ENCODE data around the gene RRAGB.

The RRAGB gene

DNA sequence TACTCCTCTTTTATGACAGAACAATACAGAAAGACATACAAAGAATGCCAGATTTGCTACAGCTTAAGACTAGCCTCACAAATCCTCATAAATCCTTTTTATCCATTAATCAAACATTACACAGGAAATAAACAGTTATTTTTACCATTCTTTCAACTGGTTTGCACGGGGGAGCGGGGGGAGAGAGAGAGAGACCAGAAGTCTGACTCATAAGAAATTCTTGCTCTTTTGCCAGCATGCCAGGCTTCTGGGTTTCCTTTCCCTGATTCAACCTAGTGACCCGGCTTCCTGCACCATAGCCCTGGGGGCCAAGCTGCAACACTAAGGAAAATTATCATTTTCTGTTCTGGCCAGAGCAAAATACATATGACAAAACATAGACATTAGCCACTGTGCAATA, 6.8 kb upstream of the RRAGB start:
- TF ChIP-seq GABPA (IDR thresholded peaks at IDR 0.05; ENCODE audit: low read depth), result no peak
- TF ChIP-seq, protein P1, sequence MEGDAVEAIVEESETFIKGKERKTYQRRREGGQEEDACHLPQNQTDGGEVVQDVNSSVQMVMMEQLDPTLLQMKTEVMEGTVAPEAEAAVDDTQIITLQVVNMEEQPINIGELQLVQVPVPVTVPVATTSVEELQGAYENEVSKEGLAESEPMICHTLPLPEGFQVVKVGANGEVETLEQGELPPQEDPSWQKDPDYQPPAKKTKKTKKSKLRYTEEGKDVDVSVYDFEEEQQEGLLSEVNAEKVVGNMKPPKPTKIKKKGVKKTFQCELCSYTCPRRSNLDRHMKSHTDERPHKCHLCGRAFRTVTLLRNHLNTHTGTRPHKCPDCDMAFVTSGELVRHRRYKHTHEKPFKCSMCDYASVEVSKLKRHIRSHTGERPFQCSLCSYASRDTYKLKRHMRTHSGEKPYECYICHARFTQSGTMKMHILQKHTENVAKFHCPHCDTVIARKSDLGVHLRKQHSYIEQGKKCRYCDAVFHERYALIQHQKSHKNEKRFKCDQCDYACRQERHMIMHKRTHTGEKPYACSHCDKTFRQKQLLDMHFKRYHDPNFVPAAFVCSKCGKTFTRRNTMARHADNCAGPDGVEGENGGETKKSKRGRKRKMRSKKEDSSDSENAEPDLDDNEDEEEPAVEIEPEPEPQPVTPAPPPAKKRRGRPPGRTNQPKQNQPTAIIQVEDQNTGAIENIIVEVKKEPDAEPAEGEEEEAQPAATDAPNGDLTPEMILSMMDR (IDR thresholded peaks at IDR 0.05; ENCODE audit: insufficient read depth, low read length), result no peak
- no peak overlapping the region for H3K27ac ChIP-seq (replicated peaks)
- H3K27me3 ChIP-seq (ENCODE audit: insufficient read depth, poor library complexity, severe bottlenecking), result no peaks in the 10 kb centered on the region
- H3K4me3 ChIP-seq (replicated peaks; ENCODE audit: insufficient read depth, low read length), result no peak overlapping the region
- DNase-seq (ENCODE audit: low read depth in 1 of 2, low spot score in 1 of 2), result no peak

GRCh38 chrX:55713631-55714030, 3.9 kb upstream of the RRAGB start:
- TF ChIP-seq, protein P1 (IDR thresholded peaks at IDR 0.05; ENCODE audit: insufficient read depth, low read length), result no peak
- TF ChIP-seq SPI1 (IDR thresholded peaks at IDR 0.05; ENCODE audit: borderline replicate concordance, low read depth) (no peak), REST (IDR thresholded peaks at IDR 0.05; ENCODE audit: insufficient replicate concordance, low read depth) (no peak), GABPA (IDR thresholded peaks at IDR 0.05; ENCODE audit: low read depth) (no peak), POLR2AphosphoS5 (IDR thresholded peaks at IDR 0.05; ENCODE audit: low read depth) (no peak)
- no peaks in the 10 kb centered on the region for H3K27me3 ChIP-seq (ENCODE audit: insufficient read depth, poor library complexity, severe bottlenecking)
- H3K27ac ChIP-seq (replicated peaks), result no peak overlapping the region

GRCh38 chrX:55714161-55714560, 3.4 kb upstream of the RRAGB start:
- Histone ChIP-seq H3K27me3 (ENCODE audit: insufficient read depth, poor library complexity, severe bottlenecking) (no peaks in the 10 kb centered on the region), H3K27ac (replicated peaks) (no peak overlapping the region), H3K4me3 (replicated peaks; ENCODE audit: insufficient read depth, low read length) (no peak overlapping the region)
- TF ChIP-seq SPI1 (IDR thresholded peaks at IDR 0.05; ENCODE audit: borderline replicate concordance, low read depth) (no peak), GABPA (IDR thresholded peaks at IDR 0.05; ENCODE audit: low read depth) (no peak), POLR2AphosphoS5 (IDR thresholded peaks at IDR 0.05; ENCODE audit: low read depth) (no peak), REST (IDR thresholded peaks at IDR 0.05; ENCODE audit: insufficient replicate concordance, low read depth) (no peak)
- TF ChIP-seq, protein P1 (IDR thresholded peaks at IDR 0.05; ENCODE audit: insufficient read depth, low read length), result no peak
- peak; percentile 57 to 72 for DNase-seq (ENCODE audit: low read depth in 1 of 2, low spot score in 1 of 2)

More at GRCh38 chrX:55713631-55714030, 3.9 kb upstream of the RRAGB start:
- H3K4me3 ChIP-seq (replicated peaks; ENCODE audit: insufficient read depth, low read length), result no peak overlapping the region
- no peak for DNase-seq (ENCODE audit: low read depth in 1 of 2, low spot score in 1 of 2)

DNA sequence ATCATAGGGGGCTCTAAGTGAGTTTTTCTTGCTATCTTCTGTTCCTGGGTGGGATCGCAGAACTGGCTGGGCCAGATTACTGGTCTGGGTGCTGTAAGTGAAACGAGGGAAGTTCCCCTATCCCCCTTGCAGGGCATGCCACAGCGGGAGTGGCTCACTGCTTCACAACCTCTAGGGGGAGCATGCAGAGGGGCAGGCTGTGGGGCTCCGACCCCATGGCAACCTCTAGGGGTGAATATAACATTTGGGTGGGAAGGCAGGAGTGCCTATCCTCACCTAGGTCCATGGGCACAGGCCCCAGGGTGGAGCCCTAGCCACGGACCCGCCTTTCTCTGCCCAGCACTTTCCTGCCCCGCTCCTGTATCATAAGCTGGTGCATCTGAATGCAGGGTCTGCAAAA, 1.7 kb upstream of the RRAGB start:
- TF ChIP-seq POLR2AphosphoS5 (IDR thresholded peaks at IDR 0.05; ENCODE audit: low read depth), result no peak
- TF ChIP-seq GABPA (IDR thresholded peaks at IDR 0.05; ENCODE audit: low read depth), result no peak
- TF ChIP-seq, protein P1 (IDR thresholded peaks at IDR 0.05; ENCODE audit: insufficient read depth, low read length), result no peak
- no peak for TF ChIP-seq REST (IDR thresholded peaks at IDR 0.05; ENCODE audit: insufficient replicate concordance, low read depth)
- TF ChIP-seq SPI1 (IDR thresholded peaks at IDR 0.05; ENCODE audit: borderline replicate concordance, low read depth), result no peak
- Histone ChIP-seq H3K4me3 (replicated peaks; ENCODE audit: insufficient read depth, low read length) (no peak overlapping the region), H3K27ac (replicated peaks) (no peak overlapping the region), H3K27me3 (ENCODE audit: insufficient read depth, poor library complexity, severe bottlenecking) (no peaks in the 10 kb centered on the region)
- DNase-seq (ENCODE audit: low read depth in 1 of 2, low spot score in 1 of 2), result peak in 1 of 2 experiments; percentile 17

All from HL-60 (cell line).